HCT116 (cell line): ENCODE results near the gene INTS6. TPM values are rescaled to one million over a fixed set of nuclear protein-coding genes. Genes with fewer than 3 reads are reported as not detected.

Experiments used
- ATAC-seq: fragments of 200-7000 bp; cut with Tn5 transposase; 2 replicates; pipeline ENCODE4 v1.9.1; 2020; ENCODE audit warnings: mild to moderate bottlenecking, moderate library complexity
- BruUV-seq: library from RNA; stranded (reverse); fragments of 400-500 nt; replicated peaks from 2 replicates; lab custom pipeline; 2021; lab: Mats Ljungman, UMichigan
- CTCF ChIA-PET: fragments of 300-600 bp; sonication (Branson Sonifier 250); formaldehyde crosslinking; loops from one replicate; lab custom pipeline; 2021; ENCODE audit warnings: antibody characterized with exemption; lab: Charles Lee
- POLR2A ChIA-PET: fragments of 300-600, 350-600 bp; sonication (Branson Sonifier 250); formaldehyde crosslinking; loops from one replicate; lab custom pipeline; 2021; ENCODE audit warnings: antibody characterized with exemption; lab: Charles Lee
- RAD21 ChIA-PET, 2 experiments: fragments of 300-600 bp; sonication (Branson Sonifier 250); formaldehyde crosslinking; loops; one replicate each; lab custom pipeline; 2023; ENCODE audit warnings: low total read pairs in 2 of 2; ENCODE audit not compliant: uncharacterized antibody in 2 of 2, unreplicated experiment in 2 of 2, low non-redundant PET in 1 of 2; lab: Charles Lee
- DNase-seq: peaks from one replicate; pipeline ENCODE4 v3.0.0-alpha.2; 2010; ENCODE audit warnings: low read depth, low spot score
- H2AFZ ChIP-seq: fragments of 200-600 bp; shearing (Covaris generic), sonication (generic); 2 replicates; pipeline ENCODE4 v1.6.1; 2017; ENCODE audit warnings: low read depth, mixed run types, mixed read lengths, antibody characterized with exemption, low read length; ENCODE audit not compliant: poor library complexity, severe bottlenecking
- H3K27ac ChIP-seq: 2 replicates; pipeline ENCODE4 v1.5.1; 2012; ENCODE audit warnings: low read depth, low read length
- H3K27me3 ChIP-seq: fragments of 200-600 bp; sonication (generic); 2 replicates; pipeline ENCODE4 v1.6.1; 2016; ENCODE audit warnings: mixed run types, low read length, mixed read lengths; ENCODE audit not compliant: insufficient read depth
- H3K36me3 ChIP-seq, 2 experiments: fragments of 200-500 bp in 1 of 2; fragments of 200-600 bp in 1 of 2; sonication (Bioruptor generic) in 1 of 2; sonication (generic) in 1 of 2; 2 replicates each; pipeline versions ENCODE4 v1.5.1 to v1.6.1; 2014 to 2016; ENCODE audit warnings: low read length in 2 of 2, inconsistent platforms in 1 of 2, mixed read lengths in 1 of 2, mixed run types in 1 of 2; ENCODE audit not compliant: insufficient read depth in 2 of 2, control insufficient read depth in 1 of 2
- H3K4me1 ChIP-seq, 2 experiments: fragments of 200-600 bp in 1 of 2; sonication (generic) in 1 of 2; 2 replicates each; pipeline versions ENCODE4 v1.5.1 to v1.6.1; 2012 to 2017; ENCODE audit warnings: low read length in 2 of 2, inconsistent platforms in 1 of 2, mild to moderate bottlenecking in 1 of 2, mixed read lengths in 1 of 2, mixed run types in 1 of 2, moderate library complexity in 1 of 2; ENCODE audit not compliant: insufficient read depth in 2 of 2, control insufficient read depth in 1 of 2
- H3K4me2 ChIP-seq: fragments of 200-600 bp; sonication (generic); 2 replicates; pipeline ENCODE4 v1.6.1; 2017; ENCODE audit warnings: mixed run types, low read length, mixed read lengths
- H3K4me3 ChIP-seq, 2 experiments: fragments of 200-600 bp in 1 of 2; sonication (generic) in 1 of 2; replicated peaks in 1 of 2; 2 replicates each; pipeline ENCODE4 v1.5.1; 2011 to 2016; ENCODE audit warnings: low read length in 2 of 2, control low read depth in 1 of 2, low read depth in 1 of 2, mild to moderate bottlenecking in 1 of 2, mixed read lengths in 1 of 2, mixed run types in 1 of 2
- H3K79me2 ChIP-seq: fragments of 200-600 bp; sonication (generic); 2 replicates; pipeline ENCODE4 v1.6.1; 2017; ENCODE audit warnings: mild to moderate bottlenecking, mixed run types, low read length, moderate library complexity, mixed read lengths; ENCODE audit not compliant: insufficient read depth
- H3K9ac ChIP-seq: fragments of 200-600 bp; sonication (generic); 2 replicates; pipeline ENCODE4 v1.6.1; 2016; ENCODE audit warnings: low read length, mixed read lengths
- H3K9me2 ChIP-seq: fragments of 200-600 bp; sonication (generic), shearing (Covaris generic); 2 replicates; pipeline ENCODE4 v1.6.1; 2017; ENCODE audit warnings: mixed run types, mild to moderate bottlenecking, moderate library complexity; ENCODE audit not compliant: insufficient read depth
- H3K9me3 ChIP-seq, 2 experiments: fragments of 200-500 bp in 1 of 2; fragments of 200-600 bp in 1 of 2; sonication (Bioruptor generic) in 1 of 2; sonication (generic) in 1 of 2; 2 replicates each; pipeline ENCODE4 v1.6.1; 2014 to 2017; ENCODE audit warnings: low read length in 2 of 2, mixed read lengths in 2 of 2, inconsistent platforms in 1 of 2, low read depth in 1 of 2, mild to moderate bottlenecking in 1 of 2, mixed run types in 1 of 2, moderate library complexity in 1 of 2; ENCODE audit not compliant: control insufficient read depth in 1 of 2, insufficient read depth in 1 of 2
- H4K20me1 ChIP-seq: fragments of 200-600 bp; sonication (generic), shearing (Covaris generic); 2 replicates; pipeline ENCODE4 v1.6.1; 2017; ENCODE audit warnings: mixed run types, mild to moderate bottlenecking, moderate library complexity; ENCODE audit not compliant: insufficient read depth
- ATF3 ChIP-seq: IDR thresholded peaks from 2 replicates; pipeline ENCODE4 v1.6.1; 2012
- CBX3 ChIP-seq: IDR thresholded peaks from 2 replicates; pipeline ENCODE4 v1.6.1; 2012; ENCODE audit warnings: low read depth
- CEBPB ChIP-seq: IDR thresholded peaks from 2 replicates; pipeline ENCODE4 v1.6.1; 2012; ENCODE audit warnings: low read depth
- EGR1 ChIP-seq: IDR thresholded peaks from 2 replicates; pipeline ENCODE4 v1.6.1; 2012; ENCODE audit warnings: low read depth
- ELF1 ChIP-seq: IDR thresholded peaks from 2 replicates; pipeline ENCODE4 v1.6.1; 2012; ENCODE audit warnings: low read depth, borderline replicate concordance
- EZH2phosphoT487 ChIP-seq: fragments of 200-600 bp; IDR thresholded peaks from 2 replicates; pipeline ENCODE4 v1.6.1; 2018; ENCODE audit warnings: antibody characterized with exemption, borderline replicate concordance
- POLR2A ChIP-seq: IDR thresholded peaks from 2 replicates; pipeline ENCODE4 v1.7.0; 2011; ENCODE audit warnings: borderline replicate concordance; ENCODE audit not compliant: insufficient read depth, insufficient read length; ENCODE audit errors: extremely low read depth
- RAD21 ChIP-seq: IDR thresholded peaks from 2 replicates; pipeline ENCODE4 v1.6.1; 2012; ENCODE audit warnings: low read depth, mild to moderate bottlenecking
- REST ChIP-seq: IDR thresholded peaks from 2 replicates; pipeline ENCODE4 v1.6.1; 2012; ENCODE audit warnings: low read depth
- SIN3A ChIP-seq: IDR thresholded peaks from 2 replicates; pipeline ENCODE4 v1.6.1; 2012; ENCODE audit warnings: low read depth
- SP1 ChIP-seq: IDR thresholded peaks from 2 replicates; pipeline ENCODE4 v1.6.1; 2012; ENCODE audit warnings: low read depth
- SRF ChIP-seq: IDR thresholded peaks from 2 replicates; pipeline ENCODE4 v1.6.1; 2012; ENCODE audit warnings: low read depth
- YY1 ChIP-seq: IDR thresholded peaks from 2 replicates; pipeline ENCODE4 v1.6.1; 2011; ENCODE audit warnings: low read length, low read depth, moderate library complexity, mild to moderate bottlenecking; ENCODE audit not compliant: insufficient replicate concordance; ENCODE audit errors: extremely low read depth
- ZBTB33 ChIP-seq: IDR thresholded peaks from 2 replicates; pipeline ENCODE4 v1.6.1; 2011; ENCODE audit warnings: mild to moderate bottlenecking, low read length, moderate library complexity; ENCODE audit not compliant: insufficient replicate concordance; ENCODE audit errors: extremely low read depth
- ZFX ChIP-seq: fragments of 450-650 bp; IDR thresholded peaks from 2 replicates; pipeline ENCODE4 v1.6.1; 2017
- intact Hi-C: fragments of 100-400 bp; cut with micrococcal nuclease; formaldehyde crosslinking; loops from 2 replicates; pipeline ENCODE4 v1.10.0; 2022
- total RNA-seq: library from RNA; stranded (reverse); gene quantifications from one replicate; pipeline ENCODE4 v1.2.1, GENCODE V29; 2021; ENCODE audit not compliant: unreplicated experiment

The INTS6 gene
- total RNA-seq, 1 experiment from 2014 or later, result 44.7 TPM

- ATAC-seq (no peak), DNase-seq (no peak)
- Histone ChIP-seq H3K9ac (no peak overlapping the region), H3K79me2 (no peaks in the 10 kb centered on the region), H4K20me1 (no peaks in the 10 kb centered on the region), H3K4me1 (no peaks in the 10 kb centered on the region), H3K4me3 (no peak overlapping the region), H3K36me3 (no peaks in the 10 kb centered on the region), H3K4me2 (no peak overlapping the region), H3K27me3 (no peaks in the 10 kb centered on the region), H3K9me2 (no peaks in the 10 kb centered on the region), H2AFZ (no peak overlapping the region), H3K9me3 (no peaks in the 10 kb centered on the region), H3K27ac (no peak overlapping the region)
- RAD21 ChIA-PET, result no interaction called here
- POLR2A ChIA-PET, result no interaction called here
- intact Hi-C loops, result no loop called here
- BruUV-seq, result no TSS peak
- CTCF ChIA-PET, result no interaction called here
- TF ChIP-seq CBX3 (no peak), ATF3 (no peak), RAD21 (no peak), SP1 (no peak), ELF1 (no peak), REST (no peak), YY1 (no peak), EGR1 (no peak), EZH2phosphoT487 (no peak), ZFX (no peak), POLR2A (no peak), CEBPB (no peak), SIN3A (no peak), SRF (no peak), ZBTB33 (no peak)
- TF ChIP-seq, all 23 proteins: peak for 0
These were observed 128.9 kb downstream of the INTS6 start for GRCh38 chr13:51323824-51324511.
